Measurements from ENCODE around the gene TMEM114. TPM values are rescaled to one million over a fixed set of nuclear protein-coding genes. Genes with fewer than 3 reads are reported as not detected.

TMEM114 gene
- total RNA-seq, 4 donors from 2014 or later, result not detected

GRCh38 chr16:8543258-8543657, 47.1 kb downstream of the TMEM114 start:
- TF ChIP-seq POLR2A (IDR thresholded peaks at IDR 0.05), result no peak
- TF ChIP-seq, protein P1, sequence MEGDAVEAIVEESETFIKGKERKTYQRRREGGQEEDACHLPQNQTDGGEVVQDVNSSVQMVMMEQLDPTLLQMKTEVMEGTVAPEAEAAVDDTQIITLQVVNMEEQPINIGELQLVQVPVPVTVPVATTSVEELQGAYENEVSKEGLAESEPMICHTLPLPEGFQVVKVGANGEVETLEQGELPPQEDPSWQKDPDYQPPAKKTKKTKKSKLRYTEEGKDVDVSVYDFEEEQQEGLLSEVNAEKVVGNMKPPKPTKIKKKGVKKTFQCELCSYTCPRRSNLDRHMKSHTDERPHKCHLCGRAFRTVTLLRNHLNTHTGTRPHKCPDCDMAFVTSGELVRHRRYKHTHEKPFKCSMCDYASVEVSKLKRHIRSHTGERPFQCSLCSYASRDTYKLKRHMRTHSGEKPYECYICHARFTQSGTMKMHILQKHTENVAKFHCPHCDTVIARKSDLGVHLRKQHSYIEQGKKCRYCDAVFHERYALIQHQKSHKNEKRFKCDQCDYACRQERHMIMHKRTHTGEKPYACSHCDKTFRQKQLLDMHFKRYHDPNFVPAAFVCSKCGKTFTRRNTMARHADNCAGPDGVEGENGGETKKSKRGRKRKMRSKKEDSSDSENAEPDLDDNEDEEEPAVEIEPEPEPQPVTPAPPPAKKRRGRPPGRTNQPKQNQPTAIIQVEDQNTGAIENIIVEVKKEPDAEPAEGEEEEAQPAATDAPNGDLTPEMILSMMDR (IDR thresholded peaks at IDR 0.05), result no peak
- 48 to 81% methylated on average over 3 of the region's 3 CpGs for WGBS, 2 donors

DNA sequence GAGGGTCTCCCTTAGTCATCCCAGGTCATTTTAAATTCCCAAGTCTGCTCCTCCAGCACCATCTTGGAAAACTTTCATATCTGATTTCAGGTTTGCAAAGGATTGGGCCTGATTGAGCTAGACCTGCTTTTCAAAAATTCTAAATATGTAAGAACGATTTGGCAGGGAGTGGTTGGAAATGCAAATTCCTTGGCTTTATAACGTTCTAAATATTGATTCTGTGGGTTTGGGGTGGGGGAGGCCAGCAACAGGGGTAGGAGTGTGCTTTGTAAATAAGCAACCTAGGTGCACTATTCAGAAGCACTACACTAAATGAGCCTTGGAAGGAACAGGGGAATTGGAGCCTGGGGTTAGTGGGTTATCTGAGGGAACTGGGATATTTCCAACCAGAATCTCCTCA, 47.9 kb downstream of the TMEM114 start:
- DNase-seq, result no peak
- Histone ChIP-seq H3K27ac (no peak overlapping the region), H3K4me3 (no peak overlapping the region), H3K36me3 (no peaks in the 10 kb centered on the region), H3K27me3 (peaks cover 0 to 38% (median 0%) of the 10 kb centered on the region in 4 donors), H3K9me3 (no peaks in the 10 kb centered on the region), H3K4me1 (no peaks in the 10 kb centered on the region)
- intact Hi-C loops (cut with DNase I), result no loop called here
- WGBS, 2 donors, result 11 to 33% methylated on average over 2 of the region's 2 CpGs
- no peak for TF ChIP-seq POLR2A (IDR thresholded peaks at IDR 0.05)
- TF ChIP-seq, protein P1 (IDR thresholded peaks at IDR 0.05), result no peak

More at GRCh38 chr16:8543258-8543657, 47.1 kb downstream of the TMEM114 start:
- Histone ChIP-seq H3K36me3 (no peaks in the 10 kb centered on the region), H3K4me3 (no peak overlapping the region), H3K27me3 (peaks cover 0 to 43% (median 0%) of the 10 kb centered on the region in 4 donors), H3K9me3 (no peaks in the 10 kb centered on the region), H3K27ac (no peak overlapping the region), H3K4me1 (no peaks in the 10 kb centered on the region)
- no peak for DNase-seq
- intact Hi-C loops (cut with DNase I), result no loop called here

DNA sequence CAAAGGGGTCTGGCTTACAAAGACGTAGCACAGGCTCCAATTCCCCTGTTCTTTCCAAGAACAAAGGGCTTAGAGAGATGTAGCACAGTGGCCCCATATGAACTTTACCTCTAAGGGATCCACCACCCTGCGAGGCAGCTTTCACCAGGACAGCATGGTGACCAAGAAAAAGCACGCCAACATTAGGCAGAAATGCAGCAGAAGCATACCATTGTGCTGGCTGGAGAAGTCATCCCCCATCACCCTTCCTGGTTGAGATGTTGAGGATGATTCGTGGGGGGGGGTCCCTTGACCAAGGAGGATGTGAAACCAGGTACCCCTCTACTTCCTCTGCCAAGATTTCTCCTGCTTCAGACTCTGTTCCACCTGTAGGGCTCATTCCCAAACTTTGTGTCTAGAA, 48.4 kb downstream of the TMEM114 start:
- H3K27ac ChIP-seq, result no peak overlapping the region
- H3K27me3 ChIP-seq, result peaks cover 0 to 35% (median 0%) of the 10 kb centered on the region in 4 donors
- no peaks in the 10 kb centered on the region for H3K36me3 ChIP-seq
- no peak overlapping the region for H3K4me3 ChIP-seq
- H3K9me3 ChIP-seq, result no peaks in the 10 kb centered on the region
- H3K4me1 ChIP-seq, result no peaks in the 10 kb centered on the region
- intact Hi-C loops (cut with DNase I), result no loop called here
- no peak for TF ChIP-seq POLR2A (IDR thresholded peaks at IDR 0.05)
- TF ChIP-seq, protein P1 (IDR thresholded peaks at IDR 0.05), result no peak
- no peak for DNase-seq
- 51 to 56% methylated on average over 4 of the region's 4 CpGs for WGBS, 2 donors

DNA sequence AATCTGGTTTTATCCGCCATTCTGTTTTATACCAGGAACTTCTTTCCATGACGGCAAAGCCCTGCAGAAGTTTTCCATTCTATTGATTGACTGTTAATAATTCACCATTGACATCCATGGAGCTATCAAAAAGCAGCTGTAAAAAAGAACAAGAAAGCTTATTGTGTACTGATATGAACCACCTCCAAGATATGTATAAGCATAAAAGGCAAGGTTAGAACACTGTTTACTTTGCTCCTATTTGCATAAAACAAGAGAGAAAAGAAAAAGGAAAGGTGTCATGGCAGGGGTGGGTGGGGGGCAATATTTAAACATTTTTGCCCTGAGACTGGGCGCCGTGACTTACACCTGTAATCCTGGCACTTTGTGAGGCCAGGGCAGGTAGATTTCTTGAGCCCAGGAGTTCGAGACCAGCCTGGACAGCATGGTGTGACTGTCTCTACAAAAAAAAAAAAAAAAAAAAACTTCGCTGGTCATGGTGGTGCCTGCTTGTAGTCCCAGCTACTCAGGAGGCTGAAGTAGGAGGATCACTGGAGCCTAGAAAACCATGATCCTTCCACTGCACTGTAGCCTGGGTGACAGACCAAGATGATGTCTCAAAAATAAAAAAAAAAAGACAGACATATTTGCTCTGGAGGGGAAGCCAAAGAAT, 52.5 kb downstream of the TMEM114 start:
- no peak for TF ChIP-seq POLR2A (IDR thresholded peaks at IDR 0.05)
- TF ChIP-seq, protein P1 (IDR thresholded peaks at IDR 0.05), result no peak
- DNase-seq, result no peak
- H3K4me1 ChIP-seq, result no peaks in the 10 kb centered on the region
- H3K36me3 ChIP-seq, result no peaks in the 10 kb centered on the region
- intact Hi-C loops (cut with DNase I), result no loop called here
- no peak overlapping the region for H3K4me3 ChIP-seq
- H3K27me3 ChIP-seq, result peaks cover 0 to 15% (median 0%) of the 10 kb centered on the region in 4 donors
- H3K9me3 ChIP-seq, result no peaks in the 10 kb centered on the region
- H3K27ac ChIP-seq, result no peak overlapping the region
- 41 to 42% methylated on average over 4 to 6 of the region's 6 CpGs for WGBS, 2 donors

- H3K4me3 ChIP-seq, result no peak overlapping the region
- no peaks in the 10 kb centered on the region for H3K9me3 ChIP-seq
- no peaks in the 10 kb centered on the region for H3K36me3 ChIP-seq
- intact Hi-C loops (cut with DNase I), result no loop called here
- TF ChIP-seq, protein P1 (IDR thresholded peaks at IDR 0.05), result no peak
- TF ChIP-seq POLR2A (IDR thresholded peaks at IDR 0.05), result no peak
- no peaks in the 10 kb centered on the region for H3K4me1 ChIP-seq
- 72 to 82% methylated on average over 2 of the region's 2 CpGs for WGBS, 2 donors
- H3K27ac ChIP-seq, result no peak overlapping the region
- DNase-seq, result no peak
- H3K27me3 ChIP-seq, result no peaks in the 10 kb centered on the region
These were observed 56.8 kb downstream of the TMEM114 start for GRCh38 chr16:8533509-8533908.
